Fibroblast of skin of left biceps (primary cell): ENCODE data around the gene ACOX3.
"Not testable (repeated sequence)": the region's sequence is repeated elsewhere in the genome, so short reads cannot be mapped to it uniquely, and the experiment has no call there.

Experiments
- DNase-seq, 2 experiments: peaks; one replicate each; pipeline ENCODE4 v3.0.0-alpha.2; 2013; ENCODE audit warnings: low read depth in 2 of 2

ACOX3 gene

DNA sequence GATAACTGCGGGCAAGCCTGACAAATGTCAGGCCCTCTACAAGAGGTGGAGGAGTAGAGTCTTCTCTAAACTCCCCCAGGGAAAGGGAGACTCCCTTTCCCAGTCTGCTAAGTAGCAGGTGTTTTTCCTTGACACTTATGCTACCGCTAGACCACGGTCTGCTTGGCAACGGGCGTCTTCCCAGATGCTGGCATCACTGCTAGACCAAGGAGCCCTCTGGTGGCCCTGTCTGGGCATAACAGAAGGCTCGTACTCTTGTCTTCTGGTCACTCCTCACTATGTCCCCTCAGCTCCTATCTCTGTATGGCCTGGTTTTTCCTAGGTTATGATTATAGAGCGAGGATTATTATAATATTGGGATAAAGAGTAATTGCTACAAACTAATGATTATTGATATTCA, 33.6 kb downstream of the ACOX3 start:
- DNase-seq: not testable (repeated sequence)

GRCh38 chr4:8405516-8405875, 35.0 kb downstream of the ACOX3 start:
- no peak for DNase-seq

DNA sequence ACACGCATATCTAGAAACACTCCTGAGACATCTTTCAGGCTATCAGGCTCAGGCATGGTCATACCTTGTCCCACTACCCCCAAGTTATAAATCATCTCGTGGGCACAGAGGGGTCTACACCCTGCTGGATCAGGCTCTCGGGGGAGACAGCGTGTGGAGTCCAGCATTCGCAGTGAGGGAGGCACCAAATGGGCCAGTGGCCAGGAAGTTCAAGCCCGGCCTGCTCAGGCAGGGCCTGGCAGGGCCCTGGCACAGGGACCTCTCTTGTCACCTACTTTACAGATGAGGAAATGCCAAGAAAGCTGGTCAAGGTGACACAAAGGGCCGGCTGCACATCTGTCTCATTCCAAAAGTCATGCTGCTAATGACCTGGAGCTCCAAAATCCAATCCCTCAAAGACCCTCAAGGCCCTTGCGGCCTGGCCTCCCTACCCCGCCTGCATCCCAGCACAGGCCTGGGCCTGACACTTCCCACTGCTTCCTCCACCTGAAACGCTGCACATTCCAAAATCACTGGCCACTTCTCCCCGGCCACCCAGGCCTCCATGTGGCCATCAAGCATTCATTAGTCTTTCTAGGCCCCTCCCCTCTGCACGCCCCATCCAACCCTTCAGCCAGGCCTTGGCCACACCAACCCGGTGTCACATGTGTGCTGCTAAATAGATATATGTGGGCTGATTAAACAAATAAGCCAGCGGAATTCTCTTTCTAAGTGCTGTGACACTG, 35.6 kb downstream of the ACOX3 start:
- DNase-seq: no peak

DNA sequence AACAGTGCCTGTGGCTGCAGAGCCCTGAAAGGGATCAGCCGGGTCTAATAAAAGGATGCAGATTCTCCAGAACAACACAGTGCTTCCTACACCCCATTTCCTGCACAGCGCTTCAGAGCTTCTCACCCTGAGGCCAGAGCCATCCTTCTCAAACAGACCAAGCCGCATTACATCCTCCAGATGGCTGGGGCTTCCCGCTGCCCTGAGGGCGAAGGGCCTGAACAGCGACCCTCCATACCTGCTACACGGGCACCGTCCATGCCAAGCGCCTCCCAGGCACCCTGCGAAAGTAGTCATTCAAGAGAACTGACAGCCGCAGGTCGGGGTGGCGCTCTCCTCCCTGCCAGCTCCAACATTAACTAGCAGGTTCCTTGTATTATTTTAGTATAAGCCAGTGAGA, 36.5 kb downstream of the ACOX3 start:
- no peak for DNase-seq

DNA sequence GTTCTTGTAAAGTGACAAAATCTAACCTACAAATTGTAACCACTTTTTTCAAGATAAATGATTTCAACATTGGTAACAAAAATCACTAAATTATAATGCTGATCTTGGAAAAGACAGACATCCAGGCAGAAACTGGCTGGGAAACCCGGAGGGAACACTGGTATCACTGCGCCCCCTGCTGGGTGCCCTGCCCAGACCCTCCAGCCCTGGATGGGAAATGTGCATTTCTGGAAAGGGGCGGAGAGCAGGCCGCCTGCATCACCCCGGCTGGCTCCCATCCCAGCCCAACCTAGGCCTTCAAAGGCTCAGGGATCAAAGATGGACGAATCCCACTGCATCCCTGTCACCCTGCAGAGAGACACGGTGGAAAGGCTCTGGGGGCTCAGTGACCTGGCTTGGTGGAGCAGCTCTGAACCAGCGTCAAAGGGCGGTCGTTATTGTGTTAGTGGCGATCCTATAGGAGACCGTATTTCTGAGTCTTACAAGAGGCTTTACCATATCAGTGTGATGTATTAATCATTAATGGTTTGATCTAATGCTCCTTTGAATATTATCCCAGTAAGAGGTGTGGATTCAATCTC, 37.3 kb downstream of the ACOX3 start:
- peak in 1 of 2 experiments; percentile 42 for DNase-seq

- no peak for DNase-seq
Measured at GRCh38 chr4:8402640-8403039, 37.9 kb downstream of the ACOX3 start.

- no peak for DNase-seq
Measured at GRCh38 chr4:8402181-8402597, 38.3 kb downstream of the ACOX3 start.

- DNase-seq: no peak
Measured at GRCh38 chr4:8401665-8402064, 38.9 kb downstream of the ACOX3 start.

DNA sequence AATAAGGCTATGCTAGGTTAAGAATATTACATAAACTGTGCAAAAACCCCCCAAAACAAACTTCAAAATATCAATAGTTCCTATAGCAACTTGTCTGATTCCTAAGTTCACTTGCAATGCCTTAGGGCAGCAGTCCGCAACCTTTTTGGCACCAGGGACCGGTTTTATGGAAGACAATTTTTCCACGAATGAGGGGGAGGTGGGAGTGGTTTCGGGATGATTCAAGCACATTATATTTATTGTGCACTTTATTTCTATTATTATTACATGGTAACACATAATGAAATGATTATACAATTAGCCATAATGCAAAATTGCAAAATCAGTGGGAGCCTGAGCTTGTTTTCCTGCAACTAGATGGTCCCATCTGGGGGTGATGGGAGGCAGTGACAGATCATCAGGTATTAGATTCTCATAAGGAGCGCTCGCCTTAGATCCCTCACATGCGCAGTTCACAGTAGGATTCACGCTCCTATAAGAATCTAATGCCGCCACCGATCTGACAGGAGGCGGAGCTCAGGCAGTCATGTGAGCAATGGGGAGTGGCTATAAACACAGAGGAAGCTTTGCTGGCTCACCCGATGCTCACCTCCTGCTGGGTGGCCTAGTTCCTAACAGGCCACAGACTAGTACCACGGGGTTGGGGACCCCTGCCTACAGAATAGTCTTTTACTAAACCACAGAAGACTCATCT, 39.7 kb downstream of the ACOX3 start:
- no peak for DNase-seq

DNA sequence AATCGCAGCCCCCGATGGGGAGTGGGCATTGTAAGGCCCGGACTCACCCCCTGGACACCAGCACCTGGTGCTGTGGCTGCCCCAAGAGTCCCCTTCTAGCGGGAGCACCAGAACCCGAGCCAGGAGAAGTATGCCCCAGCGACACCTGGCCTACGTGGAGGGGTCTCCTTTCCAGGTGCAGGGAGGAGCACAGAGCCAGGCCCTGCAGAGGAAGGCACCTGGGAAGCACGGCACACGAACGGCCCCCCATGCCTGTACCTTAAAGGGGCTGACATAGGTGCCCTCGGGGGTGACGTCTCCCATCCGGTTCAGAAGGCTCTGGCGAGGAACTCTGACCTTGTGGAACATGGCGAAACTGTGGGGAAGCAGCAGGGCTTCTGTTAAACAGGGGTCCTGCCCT, 41.2 kb downstream of the ACOX3 start:
- DNase-seq: no peak

DNA sequence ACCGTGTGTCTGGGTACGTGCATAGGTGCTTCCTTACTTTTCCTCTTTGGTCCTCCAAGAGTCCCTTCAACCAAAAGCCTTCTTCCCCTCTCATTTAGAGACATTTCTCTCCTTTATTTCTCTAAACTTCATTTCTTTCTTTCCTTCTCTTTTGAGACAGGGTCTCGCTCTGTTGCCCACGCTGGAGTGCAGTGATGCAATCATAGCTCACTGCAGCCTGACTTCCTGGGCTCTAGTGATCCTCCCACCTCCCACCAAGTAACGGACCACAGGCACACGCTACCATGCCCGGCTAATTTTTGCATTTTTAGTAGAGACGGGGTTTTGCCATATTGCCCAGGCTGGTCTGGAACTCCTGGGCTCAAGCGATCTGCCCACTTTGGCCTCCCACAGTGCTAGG, 42.2 kb downstream of the ACOX3 start:
- no peak for DNase-seq

DNA sequence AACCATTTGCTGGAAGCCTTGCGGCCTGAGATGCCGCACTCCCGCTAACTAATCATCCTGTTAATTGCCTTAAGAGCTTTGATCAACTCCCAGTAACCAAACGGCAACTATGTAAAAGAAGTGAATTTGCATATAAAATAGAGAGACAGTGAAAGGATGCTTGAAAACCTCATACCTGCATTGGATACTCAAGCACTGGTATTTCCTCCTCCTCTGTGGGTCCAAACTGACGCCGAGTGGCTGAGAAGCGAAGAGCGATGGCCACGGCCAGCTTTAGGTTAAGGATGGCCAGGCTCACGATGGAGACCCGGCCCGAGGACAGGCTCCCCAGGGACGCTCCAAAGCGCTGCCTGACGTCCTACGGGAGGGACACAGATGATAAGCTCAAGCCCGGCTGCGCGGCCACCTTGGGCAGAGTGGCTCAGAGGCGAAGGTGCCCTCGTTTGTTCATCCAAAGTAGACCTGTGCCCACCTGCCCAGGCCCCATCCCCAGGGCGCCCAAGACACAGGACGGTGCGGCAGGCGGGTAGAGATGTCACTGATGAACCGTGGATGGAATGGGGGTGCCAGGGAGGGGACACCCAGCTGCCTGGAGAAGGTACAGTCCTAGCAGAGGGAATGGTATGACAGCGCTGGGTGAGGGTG, 43.6 kb downstream of the ACOX3 start:
- no peak for DNase-seq

DNA sequence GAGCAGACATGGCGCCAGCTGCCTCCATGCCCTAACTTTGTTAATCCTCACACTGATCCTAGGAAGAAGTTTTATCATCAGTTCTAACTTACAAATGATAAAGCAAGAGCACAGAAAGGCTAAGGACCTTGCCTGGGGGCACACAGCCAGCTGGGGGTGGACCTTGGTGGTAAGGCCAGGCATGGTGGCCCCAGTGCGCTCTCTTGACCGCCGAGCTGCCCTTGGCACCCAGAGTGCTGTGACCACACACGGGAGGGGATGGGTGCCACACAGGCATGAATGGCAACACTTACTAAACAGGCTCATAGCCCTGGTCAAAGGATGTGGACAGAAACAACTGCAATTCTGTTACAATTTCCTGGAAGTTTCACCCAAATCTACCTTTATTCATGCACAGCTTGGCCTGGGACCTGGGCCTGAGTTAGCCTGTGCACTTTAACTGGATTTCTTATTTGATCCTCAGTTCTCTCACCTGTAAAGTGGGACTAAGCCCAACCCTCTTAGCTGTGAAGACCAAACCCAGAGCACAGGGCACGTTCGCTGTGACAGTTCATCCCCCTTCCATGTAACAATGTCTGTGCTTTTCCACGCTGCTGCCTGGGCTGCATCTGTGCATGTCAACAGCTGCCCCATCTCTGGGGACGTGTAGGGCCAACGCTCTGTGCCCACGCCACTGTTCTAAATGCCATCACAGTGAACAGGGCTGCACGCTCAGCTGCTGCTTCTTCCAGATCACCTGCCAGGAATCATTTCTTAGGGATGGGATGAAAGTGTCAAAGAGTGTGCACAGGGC, 44.8 kb downstream of the ACOX3 start:
- no peak for DNase-seq

DNA sequence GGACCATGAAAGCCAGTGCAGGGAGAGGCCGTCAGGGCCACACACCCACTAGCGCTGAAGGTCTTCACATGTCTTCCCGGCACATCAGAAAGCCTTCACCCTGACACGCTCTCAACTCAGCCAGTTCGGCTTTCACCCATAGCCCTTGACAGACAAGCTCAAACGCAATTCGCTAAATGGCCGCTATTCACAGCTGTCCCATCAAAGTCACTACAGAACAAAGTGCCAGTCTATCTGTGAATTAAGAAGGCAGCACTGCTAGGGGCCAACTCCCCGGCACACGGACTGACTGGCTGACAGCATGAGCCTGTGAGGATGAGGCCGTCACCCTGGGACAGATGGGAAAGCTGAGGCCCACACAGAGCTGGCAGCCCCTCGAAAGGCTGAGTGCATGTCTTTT, 45.7 kb downstream of the ACOX3 start:
- no peak for DNase-seq

DNA sequence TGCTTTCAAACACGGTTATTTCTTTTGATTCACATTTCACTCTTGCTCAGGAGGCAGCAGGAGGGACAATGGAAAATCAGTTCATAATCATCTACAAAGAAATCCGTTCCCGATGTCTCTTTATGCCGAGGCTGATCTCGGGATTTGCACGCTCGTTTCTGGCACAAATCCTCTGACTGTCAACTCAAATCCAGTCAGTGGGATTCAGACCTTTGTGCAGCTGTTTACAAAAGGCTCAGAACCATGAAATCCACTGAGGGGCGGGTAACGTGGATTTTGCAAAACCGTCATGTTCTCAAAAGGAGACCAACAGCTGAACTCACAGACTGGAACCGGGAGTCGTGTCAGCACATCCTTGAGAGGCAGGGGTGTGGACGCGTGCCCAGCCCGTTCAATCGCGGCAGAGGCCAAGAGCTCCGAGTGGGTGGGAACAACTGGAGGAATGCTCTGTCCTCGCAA, 46.4 kb downstream of the ACOX3 start:
- no peak for DNase-seq

DNA sequence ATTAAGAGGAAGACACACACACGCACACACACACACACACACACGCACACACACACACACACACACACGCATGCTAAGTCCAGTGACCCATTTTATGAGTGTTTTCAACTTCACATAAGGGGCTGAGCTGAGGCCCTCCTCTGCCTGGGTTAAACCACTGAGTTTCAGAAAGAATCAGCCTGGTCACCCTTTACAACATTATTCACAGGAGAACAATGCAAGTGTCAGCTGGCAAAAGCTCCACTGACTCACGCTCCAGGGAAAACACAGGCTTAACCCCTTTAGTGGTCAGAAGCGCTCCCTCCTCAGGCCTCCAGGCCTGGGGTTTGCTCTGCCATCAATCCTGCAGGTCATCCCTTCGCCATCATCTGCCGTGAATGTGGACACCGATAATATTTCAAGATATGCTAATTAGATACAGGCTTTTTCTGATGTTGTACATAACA, 46.9 kb downstream of the ACOX3 start:
- peak; percentile 61 to 66 for DNase-seq

GRCh38 chr4:8392591-8393190, 47.8 kb downstream of the ACOX3 start:
- no peak for DNase-seq

- no peak for DNase-seq
Measured at GRCh38 chr4:8391972-8392371, 48.6 kb downstream of the ACOX3 start.

- DNase-seq: no peak
Measured at GRCh38 chr4:8391071-8391470, 49.5 kb downstream of the ACOX3 start.

- no peak for DNase-seq
Measured at GRCh38 chr4:8390577-8390976, 49.9 kb downstream of the ACOX3 start.

GRCh38 chr4:8388528-8388870, 52.0 kb downstream of the ACOX3 start:
- no peak for DNase-seq
